ENCODE results near the gene FCN1.

Gene FCN1

DNA sequence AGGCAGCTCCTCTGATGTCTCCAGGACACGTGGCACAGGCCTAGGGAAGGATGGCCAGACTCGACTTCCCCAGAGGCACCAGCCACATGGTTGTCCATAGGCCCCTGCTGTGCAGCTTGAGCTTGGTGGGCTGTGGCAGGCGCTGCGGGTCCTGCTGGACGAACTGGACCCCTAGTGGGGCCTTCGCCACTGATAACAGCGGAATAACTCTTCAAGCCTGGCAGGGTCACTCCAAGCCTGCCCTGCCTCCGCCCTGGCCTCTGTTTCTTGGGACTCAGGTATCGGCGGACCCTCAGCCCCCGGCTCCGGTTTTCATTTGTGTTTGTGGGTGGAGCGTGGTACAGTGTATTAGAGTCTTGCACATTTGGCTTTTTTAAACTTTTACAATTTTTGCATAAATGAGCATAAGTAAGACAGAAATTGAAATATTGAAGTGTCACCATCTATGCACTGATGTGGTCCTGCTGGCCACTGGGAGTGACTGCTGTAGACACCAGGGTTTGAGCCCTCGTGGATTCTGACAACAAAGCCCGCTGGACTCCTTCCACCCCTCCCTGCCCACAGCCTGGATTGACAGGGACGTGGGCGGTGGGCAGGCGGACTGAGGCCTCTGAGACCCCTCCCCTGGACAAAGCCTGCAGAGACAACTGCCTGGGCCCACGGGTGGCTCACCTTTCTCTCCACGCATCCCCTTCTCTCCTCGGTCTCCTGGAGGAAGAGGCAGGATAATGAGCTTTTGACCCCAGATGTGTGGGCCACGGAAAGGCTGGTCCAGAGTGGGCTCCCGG lies 3.8 kb downstream of the FCN1 start:
- DNase-seq: no peak

DNA sequence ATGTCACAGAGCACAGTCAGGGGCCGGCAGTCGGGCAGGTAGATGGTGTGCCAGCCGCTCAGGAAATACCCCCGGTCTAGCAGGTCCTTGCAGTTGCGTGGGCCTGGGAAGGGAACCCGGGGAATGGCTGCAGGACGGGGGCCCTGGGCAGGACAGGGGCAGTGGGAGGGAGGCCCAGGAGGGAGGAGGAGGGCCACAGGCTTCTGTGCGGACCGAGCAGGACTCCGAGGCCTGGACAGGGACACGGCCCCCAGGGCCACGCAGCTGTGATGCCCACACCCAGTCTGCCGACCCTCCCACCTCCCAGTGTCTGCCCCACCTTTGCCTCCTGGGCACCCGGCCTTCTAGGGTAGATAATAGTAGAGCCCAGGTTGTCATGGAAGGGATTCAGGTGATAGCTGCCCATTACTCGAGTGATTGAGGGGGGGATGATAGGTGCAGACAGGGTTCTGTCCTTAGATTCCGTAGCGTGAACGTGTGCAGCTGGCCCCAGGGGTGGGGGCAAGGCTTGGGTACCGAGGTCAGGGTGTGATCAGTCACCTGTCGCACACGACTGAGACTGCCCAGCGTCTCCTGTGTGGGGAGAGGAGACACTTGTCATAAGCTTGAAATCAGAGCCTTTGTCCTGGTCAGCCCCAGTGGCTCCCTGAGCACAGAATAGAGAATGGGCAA lies 4.5 kb downstream of the FCN1 start:
- no peak for DNase-seq

DNA sequence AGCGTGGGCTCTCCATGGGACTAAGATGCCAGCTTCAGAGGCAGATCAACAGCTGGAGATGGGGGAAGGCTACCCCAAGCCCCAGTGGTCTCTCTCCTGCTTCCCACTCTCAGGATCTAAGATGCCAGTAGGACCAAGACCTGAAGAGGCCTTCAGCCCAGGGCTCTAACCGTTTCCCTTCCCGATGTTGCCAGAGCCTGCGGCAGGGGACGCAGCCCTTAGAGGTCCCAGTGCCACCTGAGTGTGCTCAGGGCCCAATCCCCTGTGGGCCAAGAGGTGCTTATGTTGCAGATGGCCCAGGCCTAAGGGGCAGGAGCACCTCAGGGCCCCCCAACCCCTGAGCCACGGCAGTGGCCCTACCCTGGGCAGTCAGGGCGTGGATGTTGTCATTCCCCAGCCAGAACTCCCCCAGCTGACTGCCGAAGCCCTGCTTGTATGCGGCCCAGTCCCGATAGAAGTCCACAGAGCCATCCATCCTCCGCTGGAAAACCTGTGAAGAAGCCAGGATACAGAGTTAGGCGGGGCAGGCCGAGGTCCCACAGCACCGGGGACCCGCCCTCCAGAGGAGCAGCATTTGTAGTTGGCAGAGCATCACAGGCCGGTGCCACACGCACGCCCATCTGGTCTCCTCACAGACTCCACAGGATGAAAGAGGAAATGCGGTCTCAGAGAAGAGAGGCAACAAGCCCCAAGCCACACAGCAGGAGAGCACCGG lies 5.4 kb downstream of the FCN1 start:
- DNase-seq: no peak

DNA sequence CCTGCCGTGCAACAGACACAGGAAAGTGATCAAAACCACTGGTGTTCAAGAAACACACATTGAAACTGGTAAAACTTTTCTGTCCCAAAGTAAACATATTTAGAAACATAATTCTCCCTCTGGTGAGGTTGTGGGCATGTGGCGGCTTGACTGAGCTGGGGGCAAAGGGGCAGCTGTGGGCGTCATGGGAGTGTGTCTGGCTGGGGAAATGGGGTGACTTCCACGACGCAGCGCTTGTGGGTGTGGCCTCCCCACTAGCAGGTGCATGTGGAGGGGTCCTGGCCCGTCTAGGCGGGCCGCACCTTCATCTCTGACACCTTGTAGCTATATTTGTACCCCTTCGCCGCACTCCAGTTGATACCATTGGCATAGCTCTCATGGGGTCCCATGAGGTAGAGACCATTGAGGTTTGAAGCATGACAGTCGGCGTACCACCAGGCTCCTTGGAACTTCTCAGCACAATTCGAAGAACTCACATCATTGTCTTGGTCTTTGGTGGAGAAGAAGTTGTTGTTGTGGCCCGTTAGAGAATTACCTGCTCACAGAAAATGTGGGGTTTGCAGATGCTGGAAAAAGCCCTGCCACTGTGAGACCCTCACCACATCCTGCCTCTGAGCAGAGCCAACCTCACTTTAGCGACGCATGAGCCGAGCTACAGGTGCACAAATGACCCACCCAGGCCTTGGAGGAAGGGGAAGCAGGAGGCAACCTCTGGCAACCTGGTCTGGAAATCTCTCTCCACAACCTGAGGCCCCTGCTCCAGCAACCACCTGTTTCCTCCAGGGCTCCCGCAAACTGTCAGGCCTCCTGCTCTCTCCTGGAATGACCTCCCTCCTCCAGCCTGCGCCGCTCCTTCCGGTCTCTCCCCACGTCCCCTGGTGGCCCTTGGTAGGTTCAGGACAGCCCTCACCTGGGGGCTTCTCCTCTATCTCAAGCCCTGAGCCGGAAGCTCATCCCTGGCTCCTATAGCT lies 7.9 kb downstream of the FCN1 start:
- no peak for DNase-seq

DNA sequence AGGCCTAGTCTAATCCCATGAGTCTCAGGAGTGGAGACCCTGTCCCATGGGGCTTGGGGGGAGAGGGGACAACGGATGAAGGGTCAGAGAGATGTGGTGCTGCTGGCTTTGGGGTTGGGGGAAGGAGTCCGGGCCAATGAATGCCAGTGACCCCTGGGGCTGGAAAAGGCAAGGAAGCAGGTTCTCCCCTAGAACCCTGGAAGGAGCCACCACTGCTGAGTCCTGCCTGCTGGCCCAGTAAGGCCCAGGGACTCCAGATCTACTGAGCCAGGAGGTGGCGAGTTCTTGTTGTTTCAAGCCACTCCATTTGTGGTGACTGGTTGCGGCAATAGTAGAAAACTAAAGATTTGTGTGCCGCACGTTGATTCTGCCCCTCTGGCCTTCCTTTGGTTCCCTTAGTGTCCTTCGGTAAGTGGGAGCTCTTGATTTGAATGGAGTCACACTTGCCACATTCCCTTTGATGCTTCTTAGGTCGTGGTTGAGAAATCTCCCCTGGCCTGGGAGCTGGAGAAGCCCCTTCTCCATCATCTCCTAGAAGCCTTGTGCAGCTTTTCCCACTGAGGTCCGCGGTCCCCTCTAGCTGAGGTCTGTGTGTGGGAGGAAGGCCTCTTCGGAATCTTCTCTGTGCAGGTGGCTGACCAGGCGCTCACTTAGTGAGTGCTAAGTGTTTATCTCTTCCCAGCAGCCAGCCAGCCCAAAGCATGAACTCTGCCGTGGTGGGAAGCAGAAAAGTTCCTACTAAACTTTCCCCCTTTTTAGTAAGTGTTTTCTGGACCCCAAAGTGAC lies 9.0 kb downstream of the FCN1 start:
- no peak for DNase-seq

DNA sequence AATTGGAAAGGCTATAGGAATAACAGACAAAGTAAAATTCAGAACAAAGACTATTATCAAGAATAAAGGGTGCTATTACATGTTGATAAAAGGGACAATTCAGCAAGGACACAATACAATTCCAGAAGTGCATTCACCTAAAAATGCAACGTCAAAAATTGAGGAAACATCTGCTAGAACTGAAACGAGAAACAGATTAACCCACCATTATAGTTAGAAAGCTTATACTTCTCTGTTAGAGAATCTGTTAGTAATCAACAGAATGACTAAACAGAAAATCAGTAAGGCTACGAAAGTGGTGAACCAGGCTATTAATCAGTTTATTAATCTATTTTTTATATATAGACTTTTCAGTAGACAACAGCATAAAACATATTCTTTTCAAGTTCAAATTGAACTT lies 14.8 kb downstream of the FCN1 start:
- no peak for DNase-seq

DNA sequence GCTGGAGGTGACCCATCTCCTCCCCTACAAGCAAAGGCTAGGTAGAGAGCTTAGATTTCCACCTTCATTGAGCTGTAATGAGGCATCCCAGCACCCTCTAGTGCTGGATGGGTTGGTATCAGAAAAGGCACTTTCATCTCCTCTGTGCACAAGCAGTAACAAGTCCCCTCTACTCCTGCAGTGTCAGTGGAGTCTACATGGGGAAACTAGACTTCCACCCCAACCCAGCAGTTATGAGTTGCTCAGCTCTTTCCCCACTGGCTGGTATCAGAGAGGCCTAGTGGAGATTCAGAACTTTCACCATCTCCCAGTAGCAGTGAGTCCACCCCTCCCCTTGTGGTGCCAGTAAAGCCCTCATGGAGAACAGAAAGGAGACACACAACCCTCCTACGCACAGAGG lies 17.9 kb downstream of the FCN1 start:
- DNase-seq: no peak

DNA sequence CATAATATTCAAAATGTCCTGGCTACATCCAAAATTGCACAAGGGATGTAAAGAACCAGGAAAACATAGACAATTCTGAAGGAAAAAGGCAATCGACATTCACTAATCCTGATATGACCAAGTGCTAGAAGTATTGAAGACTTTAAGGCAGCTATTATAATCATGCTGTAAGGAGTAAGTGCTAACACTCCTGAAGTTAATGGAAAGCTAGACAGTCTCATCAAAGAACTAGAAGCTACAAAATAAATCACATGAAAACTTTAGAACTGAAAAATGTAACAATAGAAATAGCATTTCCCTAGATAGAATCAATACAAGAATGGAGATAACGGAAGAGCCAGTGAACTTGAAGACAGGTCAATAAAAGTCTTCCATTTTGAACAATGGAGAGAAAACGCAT lies 18.5 kb downstream of the FCN1 start:
- DNase-seq: no peak

DNA sequence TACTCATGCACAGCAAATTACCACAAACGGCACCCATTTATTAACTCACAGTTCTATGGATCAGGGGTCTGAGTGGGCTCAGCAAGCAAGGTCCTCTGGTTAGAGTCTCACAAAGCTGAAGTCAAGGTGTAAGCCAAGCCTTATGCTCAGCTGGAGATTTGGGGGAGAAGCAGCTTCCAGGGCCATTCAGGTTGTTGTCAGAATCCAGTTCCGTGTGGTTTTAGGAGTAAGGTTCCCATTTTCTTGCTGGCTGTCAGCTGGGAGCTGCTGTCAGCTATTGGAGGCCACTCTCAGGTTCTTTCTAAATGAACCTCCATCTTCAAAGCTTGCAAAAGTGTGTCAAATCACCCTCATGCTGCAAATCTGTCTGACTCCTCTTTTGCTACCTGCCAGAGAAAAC lies 19.4 kb downstream of the FCN1 start:
- DNase-seq: no peak

DNA sequence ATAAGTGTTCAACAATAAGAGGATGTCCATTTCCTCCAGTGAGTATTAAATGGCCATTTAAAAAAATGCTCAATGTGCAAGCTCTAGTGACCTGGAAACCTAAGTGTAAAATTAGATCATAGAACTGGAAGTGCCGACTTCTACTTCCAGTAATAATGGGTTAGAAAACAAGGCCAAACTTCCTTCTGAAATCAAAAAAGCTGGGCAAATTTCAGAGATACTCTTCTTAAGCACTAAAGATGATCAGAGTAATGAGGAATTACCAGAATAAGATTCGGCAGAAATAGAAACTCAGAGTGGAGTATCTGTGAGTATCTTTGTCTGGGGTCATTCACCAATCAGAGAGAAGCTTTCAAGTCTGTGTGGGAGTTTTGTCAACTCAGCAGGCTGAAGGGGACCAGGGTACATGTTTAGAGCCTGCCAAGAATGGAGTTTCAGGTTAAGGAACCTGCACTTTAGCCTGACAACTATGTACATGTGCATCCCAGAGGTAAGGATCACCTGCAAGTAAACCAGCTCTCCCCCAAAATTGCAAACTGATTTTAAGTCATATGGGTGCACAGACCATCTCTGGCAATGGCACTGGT lies 20.0 kb downstream of the FCN1 start:
- DNase-seq: no peak

DNA sequence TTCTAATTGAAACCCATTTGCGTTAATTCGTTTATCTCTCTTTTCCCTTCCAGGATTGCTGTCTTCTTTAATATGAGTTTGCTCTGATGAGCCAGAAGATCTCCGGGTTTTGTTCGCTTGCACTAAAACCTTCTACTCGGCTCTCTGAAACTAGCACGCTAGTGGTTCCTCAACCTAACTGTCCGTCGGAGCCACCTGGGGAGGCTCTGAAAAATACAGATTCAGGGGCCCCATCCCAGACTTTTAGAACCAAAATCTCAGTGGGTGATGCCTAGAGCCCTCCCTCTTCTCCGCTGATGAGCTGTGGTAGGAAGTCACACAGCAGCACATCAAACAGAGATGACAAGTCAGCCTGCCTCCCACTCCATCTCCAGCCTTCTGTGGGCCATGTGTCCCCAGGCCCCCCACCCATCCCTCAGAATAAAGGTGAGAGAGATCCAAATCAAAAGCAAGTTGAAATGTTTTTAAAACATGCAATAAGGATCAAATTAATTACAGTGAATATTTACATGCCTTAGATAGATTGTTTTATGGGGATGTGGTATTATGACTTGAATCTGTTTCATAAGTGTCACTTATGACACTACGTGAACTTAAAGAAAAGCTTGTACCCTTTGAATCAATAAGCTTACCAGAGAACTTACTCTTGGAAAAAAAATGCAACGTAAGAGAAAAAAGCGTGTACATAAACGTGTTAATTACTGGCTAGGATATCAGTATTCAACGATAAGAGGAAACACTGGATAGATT lies 20.7 kb downstream of the FCN1 start:
- DNase-seq: no peak

DNA sequence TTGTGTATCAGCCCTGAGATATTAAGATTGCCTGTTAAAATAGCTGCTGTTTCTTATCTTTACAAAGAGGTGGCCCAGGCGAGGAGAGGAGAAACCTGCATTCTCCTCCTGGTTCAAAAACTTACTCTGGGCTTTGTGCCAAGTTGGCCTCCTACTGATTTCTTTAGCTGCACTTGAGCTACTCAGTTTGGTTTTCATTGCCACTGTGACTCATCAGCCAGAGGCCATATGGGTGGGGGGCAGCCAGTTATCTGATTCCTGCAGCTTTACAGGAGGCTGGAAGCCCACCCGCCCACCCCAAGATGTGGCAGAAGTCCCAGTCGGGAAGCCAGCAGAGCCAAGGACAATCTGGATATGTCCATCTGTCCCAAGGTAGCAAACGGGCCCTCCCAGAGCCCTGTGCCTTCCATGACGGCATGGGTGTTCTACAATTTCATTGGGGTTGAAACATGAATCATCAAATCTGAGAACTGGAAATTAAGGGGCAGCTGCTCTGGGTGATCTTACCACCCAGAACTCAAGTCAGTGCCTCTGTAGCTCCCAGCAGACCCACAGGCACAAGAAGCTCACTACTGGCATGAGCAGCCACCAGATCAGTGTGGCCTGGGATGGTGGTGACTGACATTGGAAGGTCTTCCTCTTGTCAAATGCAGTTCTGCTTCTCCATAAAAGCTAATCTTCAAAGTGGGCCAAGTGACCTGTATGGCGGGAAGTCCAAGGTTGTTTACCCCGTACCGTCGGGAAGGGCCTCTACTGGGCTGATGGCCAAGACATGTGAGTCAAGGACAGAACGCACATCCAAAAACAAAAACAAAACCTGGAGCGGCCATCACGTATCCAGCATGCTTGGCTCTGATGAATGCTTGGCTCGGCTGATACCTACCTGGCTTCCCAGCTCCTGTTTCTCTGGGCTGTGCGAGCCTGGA lies 21.5 kb downstream of the FCN1 start:
- DNase-seq: no peak

DNA sequence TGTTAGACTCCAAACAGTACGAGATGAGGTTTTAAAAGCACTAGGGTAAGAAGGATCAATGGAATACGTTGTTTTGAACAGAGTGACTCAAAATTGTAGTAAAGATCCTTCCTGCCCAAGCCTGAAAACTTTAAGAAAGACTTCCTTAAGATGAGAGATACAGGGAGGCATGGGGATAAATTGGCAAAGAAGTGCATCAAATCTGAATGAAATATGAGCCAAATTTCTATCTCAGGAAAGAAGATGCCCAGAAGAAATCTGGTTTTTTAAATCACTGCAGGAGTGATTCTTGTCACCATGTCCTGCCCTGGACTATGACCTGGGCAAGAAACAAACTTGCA lies 22.2 kb downstream of the FCN1 start:
- no peak for DNase-seq

DNA sequence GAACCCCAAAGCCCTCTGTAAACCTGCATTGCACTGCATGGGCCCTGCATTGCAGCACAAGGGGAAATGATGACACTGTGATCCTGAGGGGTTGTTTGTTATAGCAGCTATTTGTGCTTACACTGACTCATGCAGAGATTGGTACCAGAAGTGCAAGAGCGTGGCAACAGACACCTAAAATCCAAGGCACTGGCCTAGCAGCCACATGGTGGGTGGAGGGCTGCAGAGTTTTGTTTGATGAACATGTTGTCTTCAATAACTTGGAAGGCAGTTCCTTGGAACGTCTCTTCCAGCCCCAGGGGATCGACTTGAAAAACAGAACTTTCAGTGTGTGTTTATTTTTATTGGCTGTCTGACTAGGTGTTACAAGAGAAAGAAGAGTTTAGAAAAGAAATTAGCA lies 22.6 kb downstream of the FCN1 start:
- no peak for DNase-seq

DNA sequence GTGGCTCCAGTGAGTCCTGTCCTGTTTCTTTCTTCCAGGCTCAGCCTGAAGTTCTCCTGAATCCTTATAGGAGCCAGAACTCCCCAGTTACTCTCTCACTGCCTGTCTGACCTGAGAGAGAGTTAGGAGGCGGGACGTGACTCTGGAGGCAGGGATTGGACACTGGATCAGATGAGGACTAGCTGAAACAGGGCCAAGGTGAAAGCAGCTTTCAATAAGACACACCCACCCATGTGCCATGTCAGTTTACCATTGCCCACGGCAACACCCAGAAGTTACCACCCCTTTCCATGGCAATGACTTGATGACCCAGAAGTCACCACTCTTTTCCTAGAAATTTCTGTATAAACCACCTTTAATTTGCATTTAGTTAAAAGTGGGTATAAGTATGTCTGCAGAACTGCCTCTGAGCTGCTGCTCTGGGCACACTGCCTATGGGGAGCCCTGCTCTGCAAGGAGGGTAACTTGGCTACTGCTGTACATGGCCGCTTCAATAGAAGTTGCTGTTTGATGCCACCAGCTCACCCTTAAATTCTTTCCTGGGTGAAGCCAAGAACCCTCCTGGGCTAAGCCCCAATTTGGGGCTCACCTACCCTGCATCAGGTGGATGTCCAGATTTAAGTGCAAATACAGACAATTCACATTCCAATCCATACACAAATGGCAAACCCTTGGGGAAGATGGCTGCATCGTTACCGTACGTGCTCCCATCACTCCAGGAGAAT lies 23.4 kb downstream of the FCN1 start:
- no peak for DNase-seq

DNA sequence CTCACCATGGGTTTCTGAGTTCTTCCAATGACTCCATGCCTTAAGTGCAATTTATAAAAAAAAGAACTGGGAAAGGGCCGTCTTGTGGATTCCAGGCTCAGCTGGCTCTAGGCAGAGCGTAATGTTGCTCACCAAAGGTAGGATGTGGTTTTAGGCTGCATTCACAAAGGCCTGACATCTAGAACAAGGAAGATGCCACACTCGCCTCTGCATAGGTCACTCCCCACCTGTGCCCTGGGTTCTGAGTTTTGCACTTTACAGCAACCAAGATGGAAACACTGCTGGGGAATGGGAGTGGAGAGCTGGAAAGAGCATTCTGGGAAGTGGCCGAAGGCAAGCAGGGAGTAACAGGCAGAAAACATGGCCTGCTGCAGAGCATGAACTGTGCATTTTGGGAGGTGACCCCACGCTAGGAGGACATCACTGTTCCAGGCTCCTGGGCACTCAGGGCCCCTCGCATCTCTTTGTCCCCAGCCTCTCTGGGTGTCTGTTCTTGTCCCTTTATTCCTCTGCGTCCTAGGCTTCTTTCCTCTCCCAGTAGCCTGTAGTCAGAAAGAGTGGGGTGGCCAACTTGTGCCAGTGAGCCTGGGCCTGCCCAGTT lies 24.8 kb downstream of the FCN1 start:
- DNase-seq: no peak

DNA sequence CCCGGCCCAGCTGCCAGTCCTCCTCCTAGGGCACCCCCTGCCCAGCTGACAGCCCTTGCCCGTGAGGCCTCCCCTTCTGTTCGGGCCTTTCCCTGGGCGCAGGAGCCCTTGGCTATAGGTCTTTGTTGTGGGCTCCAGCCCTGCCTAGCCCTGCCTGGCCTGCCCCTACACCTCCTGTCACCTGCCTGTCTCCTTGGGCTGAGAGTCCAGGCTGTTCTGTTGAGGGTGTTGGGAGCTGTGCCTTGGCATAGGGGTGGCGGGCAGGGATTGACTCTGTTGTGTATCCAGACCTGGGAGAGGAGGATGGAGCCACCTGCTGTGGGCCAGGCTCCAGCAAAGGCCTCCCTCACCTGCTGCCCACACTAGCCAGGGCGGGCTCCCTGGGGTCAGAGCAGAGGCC lies 25.5 kb downstream of the FCN1 start:
- DNase-seq: no peak

DNA sequence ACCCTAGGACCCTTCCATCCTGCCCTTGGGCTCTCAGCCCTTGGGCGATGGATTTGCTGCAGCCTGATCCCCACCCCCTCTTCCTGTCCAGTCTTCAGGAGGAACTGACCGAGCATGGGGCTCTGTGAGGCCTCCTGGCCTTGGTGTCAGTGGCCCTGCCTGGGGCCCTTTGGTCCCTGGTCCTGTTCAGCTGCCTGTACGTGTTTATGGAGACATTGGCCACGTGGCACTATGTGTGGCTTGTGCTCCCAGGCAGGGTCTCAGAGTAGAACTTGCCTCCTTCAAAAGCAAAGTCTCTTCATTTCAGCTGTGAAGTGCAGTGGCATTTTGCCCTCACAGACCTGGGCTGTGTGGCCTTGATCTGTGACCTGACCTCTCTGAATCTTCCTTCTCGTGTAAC lies 26.0 kb downstream of the FCN1 start:
- no peak for DNase-seq

DNA sequence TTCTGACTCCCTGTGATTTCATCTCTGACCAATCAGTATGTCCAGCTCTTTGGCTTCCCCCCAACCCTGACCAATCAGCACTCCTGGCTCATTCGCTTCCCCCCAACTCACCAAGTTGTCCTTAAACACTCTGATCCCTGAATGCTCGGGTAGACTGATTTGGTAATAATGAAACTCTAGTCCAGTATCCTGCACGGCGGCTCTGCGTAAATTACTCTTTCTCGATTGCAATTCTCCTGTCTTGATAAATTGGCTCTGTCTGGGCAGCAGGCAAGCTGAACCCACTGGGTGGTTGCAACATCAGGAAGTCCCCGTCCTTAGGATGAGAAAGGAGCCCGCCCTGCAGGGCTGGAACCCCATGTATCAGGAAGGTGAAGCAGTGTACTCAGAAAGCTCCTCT lies 26.7 kb downstream of the FCN1 start:
- DNase-seq: no peak

Data from CD4-positive, alpha-beta T cell treated with Interleukin-1 beta for 1 hour (primary cell).